GM12864 (cell line): Measurements from ENCODE around the gene DRC1.
"Not testable (repeated sequence)": the region's sequence is repeated elsewhere in the genome, so short reads cannot be mapped to it uniquely, and the experiment has no call there.

Experiments
- DNase-seq: peaks from one replicate; pipeline ENCODE4 v3.0.0-alpha.2; 2011; ENCODE audit warnings: low read depth
- H3K4me3 ChIP-seq: 2 replicates; pipeline ENCODE4 v1.5.1; 2011; ENCODE audit warnings: mild to moderate bottlenecking, low read depth, low read length, control low read depth
- CTCF ChIP-seq: IDR thresholded peaks from 2 replicates; pipeline ENCODE4 v1.5.1; 2011; ENCODE audit warnings: low read depth, mild to moderate bottlenecking, moderate library complexity, low read length, control low read depth, inconsistent platforms; ENCODE audit errors: missing control alignments

DRC1 gene

GRCh38 chr2:26363323-26363722 lies 38.4 kb upstream of the DRC1 start:
- TF ChIP-seq CTCF, result no peak
- H3K4me3 ChIP-seq, result no peak overlapping the region
- no peak for DNase-seq

- DNase-seq, result no peak
- no peak overlapping the region for H3K4me3 ChIP-seq
- no peak for TF ChIP-seq CTCF
These were observed 37.8 kb upstream of the DRC1 start for GRCh38 chr2:26363958-26364357.

GRCh38 chr2:26364669-26365068 lies 37.1 kb upstream of the DRC1 start:
- no peak for TF ChIP-seq CTCF
- no peak for DNase-seq
- no peak overlapping the region for H3K4me3 ChIP-seq

GRCh38 chr2:26366957-26367356 lies 34.8 kb upstream of the DRC1 start:
- H3K4me3 ChIP-seq, result no peak overlapping the region
- no peak for TF ChIP-seq CTCF
- DNase-seq, result no peak

GRCh38 chr2:26369664-26370063 lies 32.1 kb upstream of the DRC1 start:
- DNase-seq, H3K4me3 ChIP-seq: not testable (repeated sequence)

GRCh38 chr2:26370909-26371308 lies 30.8 kb upstream of the DRC1 start:
- H3K4me3 ChIP-seq, DNase-seq: not testable (repeated sequence)

- TF ChIP-seq CTCF, result no peak
- DNase-seq, result no peak
- no peak overlapping the region for H3K4me3 ChIP-seq
These were observed 24.9 kb upstream of the DRC1 start for GRCh38 chr2:26376799-26377198.

GRCh38 chr2:26380281-26380680 lies 21.4 kb upstream of the DRC1 start:
- no peak overlapping the region for H3K4me3 ChIP-seq
- DNase-seq, result no peak
- no peak for TF ChIP-seq CTCF
